Cardiac muscle cell (in vitro differentiated cells and primary cell): Measurements from ENCODE around the gene CCZ1. TPM values are rescaled to one million over a fixed set of nuclear protein-coding genes. Genes with fewer than 3 reads are reported as not detected.
"Not testable (repeated sequence)": the region's sequence is repeated elsewhere in the genome, so short reads cannot be mapped to it uniquely, and the experiment has no call there.

Experiments
- DNase-seq, 2 donors: peaks; one replicate each; pipeline versions ENCODE4 v3.0.0 to v3.0.0-alpha.2; 2010 to 2017; ENCODE audit warnings: low read depth in 1 of 2, low spot score in 1 of 2
- H3K27ac ChIP-seq: fragments of 200-600 bp; sonication (generic); 2 replicates; pipeline ENCODE4 v1.5.1; 2016
- H3K27me3 ChIP-seq: fragments of 200-600 bp; sonication (generic); 2 replicates; pipeline ENCODE4 v1.6.0; 2016; ENCODE audit warnings: control low read depth
- H3K36me3 ChIP-seq: fragments of 200-600 bp; sonication (generic); 2 replicates; pipeline ENCODE4 v1.5.1; 2016; ENCODE audit warnings: control low read depth
- H3K4me1 ChIP-seq: fragments of 200-600 bp; sonication (generic); 2 replicates; pipeline ENCODE4 v1.8.1; 2017; ENCODE audit warnings: low read depth, mild to moderate bottlenecking, mixed run types
- H3K4me3 ChIP-seq: fragments of 200-600 bp; sonication (generic); 2 replicates; pipeline ENCODE4 v1.5.1; 2016; ENCODE audit warnings: mild to moderate bottlenecking
- H3K9me3 ChIP-seq: fragments of 200-600 bp; sonication (generic); 2 replicates; pipeline ENCODE4 v1.5.1; 2017; ENCODE audit warnings: low read depth, mild to moderate bottlenecking, control low read depth
- polyA plus RNA-seq: library from polyadenylated mRNA; unstranded; fragments of >200 nt; fragmentation: Nextera tagmentation; extraction: Ambion mirVana; gene quantifications from 2 replicates; pipeline ENCODE4 v1.2.1, GENCODE V29; 2016
- total RNA-seq: library from RNA; depleted of rRNA; stranded (reverse); fragments of >200 nt; gene quantifications from 2 replicates; pipeline ENCODE4 v1.2.3, GENCODE V29; 2016
- TF ChIP-seq, protein P1 (sequence below): IDR thresholded peaks from 2 replicates; pipeline ENCODE4 v1.5.1; 2012; ENCODE audit warnings: low read depth, mild to moderate bottlenecking, low read length

CCZ1 gene
- total and polyA plus RNA-seq, 2 experiments from 2014 or later = 49.4 to 111 TPM

DNA sequence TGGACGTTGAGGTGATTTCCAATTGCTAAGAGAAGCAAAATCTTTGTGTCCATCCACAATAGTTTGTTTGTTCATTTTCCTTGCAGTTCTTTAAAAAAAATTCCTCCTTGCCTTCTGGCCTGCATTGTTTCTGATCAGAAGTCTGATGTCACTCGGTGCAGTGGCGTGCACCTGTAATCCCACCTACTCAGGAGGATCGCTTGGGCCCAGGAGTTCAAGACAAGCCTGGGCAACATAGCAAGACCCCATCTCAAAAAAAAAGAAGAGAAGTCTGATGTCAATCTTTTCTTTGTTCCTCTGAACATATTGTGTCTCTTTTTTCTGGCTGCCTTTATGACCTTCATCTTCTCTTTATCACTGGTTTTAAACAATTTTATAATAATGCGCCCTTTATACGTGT, 31.5 kb upstream of the CCZ1 start:
- Histone ChIP-seq H3K27me3 (no peaks in the 10 kb centered on the region), H3K4me1 (no peaks in the 10 kb centered on the region), H3K9me3 (no peaks in the 10 kb centered on the region), H3K4me3 (no peak overlapping the region), H3K36me3 (no peaks in the 10 kb centered on the region), H3K27ac (no peak overlapping the region)
- TF ChIP-seq, protein P1, sequence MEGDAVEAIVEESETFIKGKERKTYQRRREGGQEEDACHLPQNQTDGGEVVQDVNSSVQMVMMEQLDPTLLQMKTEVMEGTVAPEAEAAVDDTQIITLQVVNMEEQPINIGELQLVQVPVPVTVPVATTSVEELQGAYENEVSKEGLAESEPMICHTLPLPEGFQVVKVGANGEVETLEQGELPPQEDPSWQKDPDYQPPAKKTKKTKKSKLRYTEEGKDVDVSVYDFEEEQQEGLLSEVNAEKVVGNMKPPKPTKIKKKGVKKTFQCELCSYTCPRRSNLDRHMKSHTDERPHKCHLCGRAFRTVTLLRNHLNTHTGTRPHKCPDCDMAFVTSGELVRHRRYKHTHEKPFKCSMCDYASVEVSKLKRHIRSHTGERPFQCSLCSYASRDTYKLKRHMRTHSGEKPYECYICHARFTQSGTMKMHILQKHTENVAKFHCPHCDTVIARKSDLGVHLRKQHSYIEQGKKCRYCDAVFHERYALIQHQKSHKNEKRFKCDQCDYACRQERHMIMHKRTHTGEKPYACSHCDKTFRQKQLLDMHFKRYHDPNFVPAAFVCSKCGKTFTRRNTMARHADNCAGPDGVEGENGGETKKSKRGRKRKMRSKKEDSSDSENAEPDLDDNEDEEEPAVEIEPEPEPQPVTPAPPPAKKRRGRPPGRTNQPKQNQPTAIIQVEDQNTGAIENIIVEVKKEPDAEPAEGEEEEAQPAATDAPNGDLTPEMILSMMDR = no peak
- DNase-seq = no peak

DNA sequence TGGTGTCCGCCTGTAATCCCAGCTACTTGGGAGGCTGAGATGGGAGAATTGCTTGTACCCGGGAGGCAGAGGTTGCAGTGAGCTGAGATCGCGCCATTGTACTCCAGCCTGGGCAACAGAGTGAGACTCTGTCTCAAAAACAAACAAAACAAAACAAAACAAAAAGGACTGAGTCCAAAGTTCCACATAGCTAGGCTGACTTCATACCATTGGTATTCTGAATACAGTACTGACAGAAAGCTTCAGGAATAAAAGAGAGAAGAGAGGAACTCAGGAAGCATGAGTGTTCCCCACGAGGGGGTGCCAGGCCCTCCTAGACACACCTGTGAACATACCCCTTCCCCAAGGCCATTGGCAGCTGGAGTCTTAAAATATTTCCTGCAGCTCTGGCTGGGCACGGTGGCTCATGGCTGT, 29.6 kb upstream of the CCZ1 start:
- not testable (repeated sequence) for H3K36me3 ChIP-seq, H3K27me3 ChIP-seq, H3K4me1 ChIP-seq, H3K27ac ChIP-seq, H3K4me3 ChIP-seq, DNase-seq, H3K9me3 ChIP-seq

DNA sequence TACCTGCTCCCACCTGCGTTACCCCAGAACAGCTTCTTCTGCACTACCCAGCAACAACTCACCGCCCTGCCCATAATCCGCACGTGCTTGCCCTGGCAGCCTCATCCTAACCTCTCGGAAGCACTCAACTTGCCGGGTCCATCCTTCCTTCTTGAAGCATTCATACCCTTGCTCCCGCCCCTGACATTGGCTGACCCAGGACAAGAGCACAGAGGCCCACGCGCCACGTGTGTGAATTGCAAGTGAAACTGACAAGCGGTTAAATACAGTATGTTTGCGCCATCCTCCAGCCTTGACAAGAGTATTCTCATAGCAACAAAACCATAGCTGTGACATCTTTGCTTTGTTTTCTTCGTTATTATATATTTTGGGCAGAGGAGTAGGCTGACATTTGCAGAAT, 28.8 kb upstream of the CCZ1 start:
- DNase-seq = no peak
- TF ChIP-seq, protein P1 = no peak
- Histone ChIP-seq H3K4me1 (no peaks in the 10 kb centered on the region), H3K9me3 (no peaks in the 10 kb centered on the region), H3K36me3 (no peaks in the 10 kb centered on the region), H3K4me3 (no peak overlapping the region), H3K27me3 (no peaks in the 10 kb centered on the region), H3K27ac (no peak overlapping the region)

DNA sequence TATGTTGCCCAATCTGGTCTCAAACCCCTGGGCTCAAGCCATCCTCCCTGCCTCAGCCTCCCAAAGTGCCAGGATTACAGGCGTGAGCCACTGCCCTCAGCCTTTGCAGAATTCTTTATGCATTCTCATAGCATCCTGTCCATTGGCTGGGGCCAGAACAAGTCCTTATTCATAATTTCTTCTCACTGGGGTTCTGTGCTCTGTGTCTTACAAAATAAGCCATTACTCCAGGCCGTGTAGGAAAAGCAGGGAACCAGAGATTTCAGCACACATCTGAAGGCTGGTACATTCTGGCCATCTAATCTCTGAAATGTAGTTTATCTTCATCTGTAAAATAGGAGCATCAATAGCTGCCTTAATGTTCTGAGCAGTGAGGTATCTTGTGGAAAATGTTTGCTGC, 28.2 kb upstream of the CCZ1 start:
- Histone ChIP-seq H3K36me3 (no peaks in the 10 kb centered on the region), H3K27me3 (no peaks in the 10 kb centered on the region), H3K4me3 (no peak overlapping the region), H3K9me3 (no peaks in the 10 kb centered on the region), H3K4me1 (no peaks in the 10 kb centered on the region), H3K27ac (no peak overlapping the region)
- TF ChIP-seq, protein P1 = no peak
- no peak for DNase-seq

DNA sequence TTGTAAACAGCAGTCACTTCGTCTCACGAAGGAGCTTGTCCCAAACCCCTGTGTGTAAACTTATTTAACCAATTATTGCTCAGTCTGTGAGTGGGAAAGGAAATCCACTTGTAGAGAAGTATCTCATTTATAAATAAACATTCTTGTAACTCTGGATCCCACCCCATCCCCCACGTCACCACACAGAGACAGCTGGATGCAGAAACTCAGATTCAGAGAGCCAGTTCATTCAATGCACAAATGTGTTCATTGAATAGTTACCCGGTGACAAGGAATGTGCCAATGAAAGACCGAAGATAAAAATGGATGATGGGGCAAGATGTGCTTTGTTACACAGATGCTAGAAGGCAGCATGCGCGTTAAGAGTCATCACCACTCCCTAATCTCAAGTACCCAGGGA, 26.2 kb upstream of the CCZ1 start:
- TF ChIP-seq, protein P1 = no peak
- Histone ChIP-seq H3K27ac (no peak overlapping the region), H3K27me3 (no peaks in the 10 kb centered on the region), H3K4me3 (no peak overlapping the region), H3K4me1 (no peaks in the 10 kb centered on the region), H3K9me3 (no peaks in the 10 kb centered on the region), H3K36me3 (no peaks in the 10 kb centered on the region)
- DNase-seq = peak in 1 of 2 donors; percentile 1

DNA sequence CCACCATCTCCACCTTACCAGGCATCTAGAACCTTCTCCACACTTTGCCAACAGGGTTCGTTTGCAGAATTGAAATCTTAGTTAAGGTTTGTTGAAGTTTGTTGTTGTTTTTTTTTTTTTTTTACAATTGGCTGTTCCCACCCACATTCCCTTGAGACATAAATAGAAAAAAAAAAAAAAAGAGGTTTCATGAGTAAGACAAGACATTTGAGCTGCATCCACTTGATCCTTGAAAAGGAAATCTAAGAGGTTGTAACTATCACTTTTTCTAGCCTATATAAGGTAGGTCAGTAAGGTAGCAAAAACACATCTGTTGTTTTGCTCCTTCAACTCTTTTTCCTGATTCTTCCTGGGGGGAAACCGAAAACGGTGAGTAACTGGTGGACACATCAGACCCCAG, 18.9 kb upstream of the CCZ1 start:
- not testable (repeated sequence) for H3K4me1 ChIP-seq, H3K9me3 ChIP-seq, H3K27me3 ChIP-seq, H3K27ac ChIP-seq, H3K4me3 ChIP-seq, H3K36me3 ChIP-seq, DNase-seq

DNA sequence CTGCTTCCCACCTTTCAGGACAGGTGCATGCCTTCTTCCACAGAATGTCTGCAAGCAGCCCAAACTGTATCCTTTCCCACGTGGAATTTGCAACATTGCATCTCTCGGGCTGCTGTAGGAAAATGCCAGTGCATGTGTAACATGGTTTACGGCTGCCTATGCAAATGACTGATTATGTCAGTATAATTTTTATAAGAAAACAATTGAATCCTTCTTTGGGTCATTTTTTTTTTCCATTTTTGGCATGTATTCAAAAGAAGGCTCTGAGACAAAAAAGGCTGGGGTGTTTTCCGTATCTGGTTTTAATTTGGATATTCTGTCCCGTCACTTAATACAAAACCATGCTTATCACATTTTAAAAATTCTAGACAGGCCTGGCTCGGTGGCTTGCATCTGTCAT, 18.4 kb upstream of the CCZ1 start:
- H3K36me3 ChIP-seq, DNase-seq, H3K9me3 ChIP-seq, H3K27ac ChIP-seq, H3K4me3 ChIP-seq, H3K27me3 ChIP-seq, H3K4me1 ChIP-seq: not testable (repeated sequence)

DNA sequence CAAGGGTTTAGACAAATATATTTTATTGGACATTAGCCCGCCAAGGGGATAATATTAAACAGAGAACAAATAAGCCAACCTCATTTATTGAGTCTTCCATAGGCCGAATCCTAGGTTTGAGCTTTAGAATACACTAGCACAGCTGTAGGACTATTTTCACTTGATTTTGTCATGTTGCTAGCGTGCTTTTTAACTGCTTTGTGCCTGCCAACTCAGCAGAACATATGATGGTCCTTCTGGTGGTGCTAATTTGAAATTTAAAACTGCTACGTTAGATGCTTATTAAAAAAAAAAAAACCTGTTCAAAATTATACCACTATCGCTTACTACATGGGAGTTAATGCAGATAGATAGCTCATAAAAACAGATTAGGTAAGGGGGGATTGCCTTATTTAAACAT, 14.1 kb upstream of the CCZ1 start:
- H3K27ac ChIP-seq, H3K27me3 ChIP-seq, DNase-seq, H3K36me3 ChIP-seq, H3K4me1 ChIP-seq, H3K9me3 ChIP-seq, H3K4me3 ChIP-seq: not testable (repeated sequence)

DNA sequence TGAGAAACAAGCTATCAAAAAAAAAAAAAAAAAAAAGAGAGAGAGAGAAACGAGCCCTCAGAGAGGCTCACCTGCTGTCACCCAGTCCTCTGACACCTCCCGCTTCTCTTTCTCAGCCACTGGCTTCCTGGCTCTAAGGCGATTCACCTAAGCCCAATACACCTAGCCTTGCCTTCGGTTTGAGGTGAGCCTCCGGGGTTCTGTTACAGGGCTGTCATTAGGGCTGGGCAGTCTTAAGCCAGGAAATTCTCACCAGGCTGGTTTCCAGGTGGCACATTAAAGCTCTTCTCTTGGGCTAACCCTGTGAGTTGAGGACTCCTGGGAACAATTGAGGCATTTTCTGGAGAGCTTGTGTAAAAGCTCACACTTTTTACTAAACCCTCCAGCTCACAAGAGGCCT, 10.5 kb upstream of the CCZ1 start:
- not testable (repeated sequence) for H3K4me1 ChIP-seq, H3K9me3 ChIP-seq, H3K27me3 ChIP-seq, H3K27ac ChIP-seq, DNase-seq, H3K4me3 ChIP-seq, H3K36me3 ChIP-seq

DNA sequence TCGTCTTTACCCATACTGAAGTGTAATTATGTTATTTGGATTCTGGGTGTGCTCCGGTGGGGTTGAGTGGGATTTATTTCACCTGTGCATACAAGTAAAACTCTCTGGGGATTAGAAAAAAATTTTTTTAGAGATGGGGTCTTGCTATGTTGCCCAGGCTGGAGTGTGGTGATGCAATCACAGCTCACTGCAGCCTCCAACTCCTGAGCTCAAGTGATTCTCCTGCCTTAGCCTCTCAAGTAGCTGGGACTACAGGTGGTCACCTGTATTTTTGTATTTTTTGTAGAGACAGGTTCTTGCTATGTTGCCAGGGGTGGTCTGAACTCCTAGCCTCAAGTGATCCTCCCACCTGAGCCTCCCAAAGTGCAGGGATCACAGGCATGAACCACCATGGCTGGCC, 8.3 kb upstream of the CCZ1 start:
- H3K36me3 ChIP-seq, H3K9me3 ChIP-seq, H3K27ac ChIP-seq, H3K4me3 ChIP-seq, DNase-seq, H3K4me1 ChIP-seq, H3K27me3 ChIP-seq: not testable (repeated sequence)
